ENCODE results near the gene BCL7B. TPM values are rescaled to one million over a fixed set of nuclear protein-coding genes. Genes with fewer than 3 reads are reported as not detected.

The BCL7B gene
- total and polyA plus RNA-seq, 2 donors from 2014 or later = 55.4 to 67.3 TPM

- intact Hi-C loops (cut with DNase I) = no loop called here
- Histone ChIP-seq H3K4me3 (ENCODE audit: low read length in 3 of 3) (no peak overlapping the region), H3K27me3 (ENCODE audit: control insufficient read depth, insufficient read depth, low read length) (no peaks in the 10 kb centered on the region), H3K4me1 (ENCODE audit: control insufficient read depth in 2 of 3, insufficient read depth in 2 of 3, low read depth in 1 of 3, low read length in 3 of 3) (no peaks in the 10 kb centered on the region), H3K36me3 (ENCODE audit: control insufficient read depth in 2 of 3, insufficient read depth in 3 of 3, low read length in 3 of 3) (no peaks in the 10 kb centered on the region), H3K9ac (ENCODE audit: low read length in 3 of 3) (no peak overlapping the region), H3K9me3 (ENCODE audit: control insufficient read depth in 2 of 3, insufficient read depth in 1 of 3, low read length in 3 of 3) (no peaks in the 10 kb centered on the region), H3K27ac (ENCODE audit: low read depth in 2 of 2, low read length in 2 of 2) (no peak overlapping the region)
- no peak for FAIRE-seq
- no peak for TF ChIP-seq CTCF (IDR thresholded peaks at IDR 0.05; ENCODE audit: borderline replicate concordance, extremely low read depth, insufficient read depth)
- no peak for DNase-seq
Measured at GRCh38 chr7:73597978-73598782, 40.7 kb upstream of the BCL7B start.

GRCh38 chr7:73596191-73597065, 38.9 kb upstream of the BCL7B start:
- H3K4me3 ChIP-seq (ENCODE audit: low read length in 3 of 3) = no peak overlapping the region
- no peaks in the 10 kb centered on the region for H3K9me3 ChIP-seq (ENCODE audit: control insufficient read depth in 2 of 3, insufficient read depth in 1 of 3, low read length in 3 of 3)
- no peaks in the 10 kb centered on the region for H3K36me3 ChIP-seq (ENCODE audit: control insufficient read depth in 2 of 3, insufficient read depth in 3 of 3, low read length in 3 of 3)
- no peak overlapping the region for H3K27ac ChIP-seq (ENCODE audit: low read depth in 2 of 2, low read length in 2 of 2)
- TF ChIP-seq CTCF (IDR thresholded peaks at IDR 0.05; ENCODE audit: borderline replicate concordance, extremely low read depth, insufficient read depth) = no peak
- H3K27me3 ChIP-seq (ENCODE audit: control insufficient read depth, insufficient read depth, low read length) = no peaks in the 10 kb centered on the region
- no peak for DNase-seq
- FAIRE-seq = no peak
- intact Hi-C loops (cut with DNase I) = no loop called here
- no peaks in the 10 kb centered on the region for H3K4me1 ChIP-seq (ENCODE audit: control insufficient read depth in 2 of 3, insufficient read depth in 2 of 3, low read depth in 1 of 3, low read length in 3 of 3)
- H3K9ac ChIP-seq (ENCODE audit: low read length in 3 of 3) = no peak overlapping the region

GRCh38 chr7:73595358-73595757, 37.9 kb upstream of the BCL7B start:
- intact Hi-C loops (cut with DNase I) = no loop called here
- no peak overlapping the region for H3K27ac ChIP-seq (ENCODE audit: low read depth in 2 of 2, low read length in 2 of 2)
- FAIRE-seq (no peak), DNase-seq (no peak)
- H3K4me3 ChIP-seq (ENCODE audit: low read length in 3 of 3) = no peak overlapping the region
- no peak for TF ChIP-seq CTCF (IDR thresholded peaks at IDR 0.05; ENCODE audit: borderline replicate concordance, extremely low read depth, insufficient read depth)
- H3K36me3 ChIP-seq (ENCODE audit: control insufficient read depth in 2 of 3, insufficient read depth in 3 of 3, low read length in 3 of 3) = no peaks in the 10 kb centered on the region
- no peaks in the 10 kb centered on the region for H3K9me3 ChIP-seq (ENCODE audit: control insufficient read depth in 2 of 3, insufficient read depth in 1 of 3, low read length in 3 of 3)
- no peaks in the 10 kb centered on the region for H3K27me3 ChIP-seq (ENCODE audit: control insufficient read depth, insufficient read depth, low read length)
- no peaks in the 10 kb centered on the region for H3K4me1 ChIP-seq (ENCODE audit: control insufficient read depth in 2 of 3, insufficient read depth in 2 of 3, low read depth in 1 of 3, low read length in 3 of 3)
- no peak overlapping the region for H3K9ac ChIP-seq (ENCODE audit: low read length in 3 of 3)
